HG02884 (cell line): ENCODE results near the gene CKS1B.
A peak's percentile ranks its signal among the peaks of the same experiment; 100 is the strongest.

Source experiments
- ATAC-seq: cut with Tn5 transposase; IDR thresholded peaks from one replicate; pipeline ENCODE4 v1.9.1; 2021; ENCODE audit warnings: mild to moderate bottlenecking, moderate library complexity; ENCODE audit not compliant: unreplicated experiment

Gene CKS1B

GRCh38 chr1:154974102-154974807 is at the start of gene CKS1B:
TSS of gene CKS1B (plus strand) at chr1:154974681. CDS start at chr1:154974746, 65 bp downstream.
- peak; percentile 66 for ATAC-seq

- ATAC-seq: no peak
Observed at GRCh38 chr1:154925335-154926170, 48.9 kb upstream of the CKS1B start.

GRCh38 chr1:154926201-154926600 is 48.3 kb upstream of the CKS1B start:
- no peak for ATAC-seq

GRCh38 chr1:154931940-154932487 is 42.5 kb upstream of the CKS1B start:
- ATAC-seq: no peak

GRCh38 chr1:154934358-154934948 is 40.0 kb upstream of the CKS1B start:
- no peak for ATAC-seq

- no peak for ATAC-seq
Observed at GRCh38 chr1:154935749-154936554, 38.5 kb upstream of the CKS1B start.

- peak; percentile 62 for ATAC-seq
Observed at GRCh38 chr1:154936555-154937084, 37.9 kb upstream of the CKS1B start, which contains the start of gene PMVK. TSS of gene PMVK (minus strand) at chr1:154936719. CDS start at chr1:154936685, 34 bp downstream.

- ATAC-seq: peak; percentile 56
Observed at GRCh38 chr1:154937085-154937987, 37.1 kb upstream of the CKS1B start.

GRCh38 chr1:154937988-154938386 is 36.5 kb upstream of the CKS1B start:
- ATAC-seq: no peak

GRCh38 chr1:154938604-154939399 is 35.7 kb upstream of the CKS1B start:
- no peak for ATAC-seq

GRCh38 chr1:154940213-154940560 is 34.3 kb upstream of the CKS1B start:
- no peak for ATAC-seq

- ATAC-seq: no peak
Observed at GRCh38 chr1:154940651-154941194, 33.8 kb upstream of the CKS1B start.

- ATAC-seq: no peak
Observed at GRCh38 chr1:154941333-154942013, 33.0 kb upstream of the CKS1B start.

GRCh38 chr1:154943649-154944400 is 30.7 kb upstream of the CKS1B start:
- no peak for ATAC-seq

GRCh38 chr1:154944401-154945159 is 29.9 kb upstream of the CKS1B start:
- ATAC-seq: no peak
